HG02678 (cell line): Measurements from ENCODE around the gene SLC7A14.

Source experiments
- ATAC-seq: cut with Tn5 transposase; IDR thresholded peaks from one replicate; pipeline ENCODE4 v1.9.1; 2021; ENCODE audit warnings: mild to moderate bottlenecking, moderate library complexity; ENCODE audit not compliant: unreplicated experiment

Gene SLC7A14

DNA sequence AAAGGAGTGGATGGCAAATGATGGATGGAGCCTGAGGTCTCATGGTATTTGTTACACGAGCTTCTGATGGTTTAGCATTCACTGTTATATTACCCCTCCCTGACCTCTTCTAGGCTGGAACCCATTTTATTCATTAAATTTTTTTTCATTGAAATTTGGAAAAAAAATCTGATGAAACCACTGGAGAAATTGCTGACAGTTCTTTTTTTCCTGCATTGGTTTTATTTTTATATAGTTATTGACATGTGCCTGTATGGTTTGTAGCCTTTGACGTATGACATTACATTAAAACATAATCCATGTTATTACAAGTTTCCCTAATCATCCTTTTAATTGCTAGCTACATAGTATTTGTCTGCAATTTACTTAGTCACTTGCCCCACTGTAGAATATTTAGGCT is 85.4 kb downstream of the SLC7A14 start:
- no peak for ATAC-seq

- ATAC-seq: peak; percentile 47
Measured at GRCh38 chr3:170499562-170500156, 86.2 kb downstream of the SLC7A14 start.

GRCh38 chr3:170497207-170498095 is 88.4 kb downstream of the SLC7A14 start:
- no peak for ATAC-seq

GRCh38 chr3:170496868-170497140 is 89.1 kb downstream of the SLC7A14 start:
- no peak for ATAC-seq

GRCh38 chr3:170496026-170496867 is 89.6 kb downstream of the SLC7A14 start:
- no peak for ATAC-seq

GRCh38 chr3:170494766-170495165 is 91.1 kb downstream of the SLC7A14 start:
- no peak for ATAC-seq

DNA sequence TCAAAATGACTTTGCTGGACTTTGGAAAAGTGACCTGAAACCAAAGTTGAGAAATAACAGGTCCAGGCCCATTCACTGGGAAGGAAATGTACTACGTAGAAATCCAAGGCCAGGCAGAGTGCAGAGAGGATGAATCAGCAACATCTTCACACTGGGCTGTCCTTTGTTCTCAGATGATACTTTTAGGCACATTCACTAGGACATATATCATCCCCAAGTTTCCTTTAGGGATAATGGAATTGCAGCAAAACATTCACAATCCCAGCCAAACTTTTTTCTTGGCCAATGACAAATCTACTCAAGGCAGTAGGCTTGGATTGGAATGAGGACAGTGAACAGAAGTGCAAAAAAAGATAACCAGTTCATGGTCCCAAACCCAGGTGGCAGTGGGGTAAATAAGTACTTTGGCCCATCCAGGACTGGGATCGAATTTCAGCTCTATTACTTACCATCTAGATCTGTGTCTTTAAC is 92.1 kb downstream of the SLC7A14 start:
- no peak for ATAC-seq

- ATAC-seq: no peak
Measured at GRCh38 chr3:170491901-170492300, 94.0 kb downstream of the SLC7A14 start.

GRCh38 chr3:170490828-170491560 is 94.9 kb downstream of the SLC7A14 start:
- ATAC-seq: no peak

DNA sequence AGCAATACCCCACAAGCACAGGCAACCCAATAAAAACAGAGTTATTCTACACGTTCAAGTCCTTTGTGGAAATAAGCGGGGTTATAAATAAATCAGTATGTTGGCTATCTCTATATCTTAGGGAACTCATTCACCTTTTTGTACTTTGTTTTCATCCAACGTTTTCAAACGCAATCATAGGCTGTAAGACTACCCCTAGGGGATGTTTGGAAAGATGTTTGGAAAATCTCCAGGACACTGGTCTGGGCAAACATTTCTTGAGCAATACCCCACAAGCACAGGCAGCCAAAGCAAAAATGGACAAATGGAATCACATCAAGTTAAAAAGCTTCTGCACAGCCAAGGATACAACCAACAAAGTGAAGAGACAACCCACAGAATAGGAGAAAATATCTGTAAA is 97.1 kb downstream of the SLC7A14 start:
- no peak for ATAC-seq

GRCh38 chr3:170487031-170487430 is 98.8 kb downstream of the SLC7A14 start:
- no peak for ATAC-seq

GRCh38 chr3:170486398-170486797 is 99.5 kb downstream of the SLC7A14 start:
- no peak for ATAC-seq

DNA sequence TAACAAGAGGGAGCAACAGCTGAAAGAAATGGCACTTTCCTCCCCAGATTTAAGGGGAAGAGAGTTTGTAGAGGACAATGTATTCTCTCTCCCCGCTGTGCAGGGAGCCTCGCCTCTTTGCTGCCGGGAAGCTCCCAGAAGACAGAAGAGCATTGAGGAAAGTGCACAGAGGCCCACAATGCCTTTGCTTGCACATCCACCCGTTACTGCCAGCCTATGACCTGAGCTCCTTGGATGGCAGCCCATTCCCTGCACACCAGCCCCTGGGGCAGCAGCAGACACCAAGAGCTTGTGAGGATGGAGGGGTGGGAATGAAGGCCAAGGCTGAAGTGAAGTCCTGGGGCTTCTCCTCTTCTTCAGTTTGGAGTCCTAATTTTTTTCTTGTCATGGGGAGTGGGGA is 100.2 kb downstream of the SLC7A14 start:
- ATAC-seq: no peak

DNA sequence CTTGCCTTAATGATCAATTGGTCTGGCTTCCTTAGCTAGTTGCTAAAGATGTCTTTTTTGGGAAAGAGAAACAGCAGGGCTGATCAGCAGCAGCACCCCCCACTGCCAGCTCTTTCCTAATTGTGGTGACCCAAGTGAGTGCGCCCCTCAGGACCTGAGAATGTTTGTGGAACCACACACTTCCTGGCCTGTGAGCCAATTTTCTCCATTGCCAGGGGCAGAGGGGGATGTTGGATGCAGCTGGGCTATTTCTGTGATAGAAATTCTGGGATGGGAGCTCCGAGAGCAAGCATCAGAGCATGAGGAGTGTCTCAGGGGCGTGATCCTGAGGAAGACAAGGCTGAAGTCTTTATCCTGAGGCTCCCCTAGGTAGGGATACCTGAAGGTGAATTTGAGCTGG is 100.6 kb downstream of the SLC7A14 start:
- no peak for ATAC-seq

DNA sequence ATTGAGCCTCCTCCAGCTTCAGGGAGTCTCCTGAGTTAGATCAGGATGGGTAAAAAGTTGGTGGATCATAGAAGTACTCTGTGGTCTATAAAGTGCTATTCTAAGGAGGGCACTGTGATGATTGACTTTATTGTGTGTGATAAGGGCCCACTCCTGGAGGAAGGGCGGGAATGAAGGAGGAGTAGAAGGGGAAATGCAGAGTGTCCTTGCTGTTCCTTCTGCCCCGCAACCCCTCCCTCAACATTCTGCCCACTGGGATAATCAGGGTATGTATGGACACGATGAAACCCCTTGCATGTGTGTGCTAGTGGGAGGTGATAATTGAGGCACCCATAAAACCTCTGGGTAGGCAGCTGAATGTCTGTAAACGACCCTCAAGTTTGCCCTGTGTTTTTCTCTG is 101.0 kb downstream of the SLC7A14 start:
- no peak for ATAC-seq

DNA sequence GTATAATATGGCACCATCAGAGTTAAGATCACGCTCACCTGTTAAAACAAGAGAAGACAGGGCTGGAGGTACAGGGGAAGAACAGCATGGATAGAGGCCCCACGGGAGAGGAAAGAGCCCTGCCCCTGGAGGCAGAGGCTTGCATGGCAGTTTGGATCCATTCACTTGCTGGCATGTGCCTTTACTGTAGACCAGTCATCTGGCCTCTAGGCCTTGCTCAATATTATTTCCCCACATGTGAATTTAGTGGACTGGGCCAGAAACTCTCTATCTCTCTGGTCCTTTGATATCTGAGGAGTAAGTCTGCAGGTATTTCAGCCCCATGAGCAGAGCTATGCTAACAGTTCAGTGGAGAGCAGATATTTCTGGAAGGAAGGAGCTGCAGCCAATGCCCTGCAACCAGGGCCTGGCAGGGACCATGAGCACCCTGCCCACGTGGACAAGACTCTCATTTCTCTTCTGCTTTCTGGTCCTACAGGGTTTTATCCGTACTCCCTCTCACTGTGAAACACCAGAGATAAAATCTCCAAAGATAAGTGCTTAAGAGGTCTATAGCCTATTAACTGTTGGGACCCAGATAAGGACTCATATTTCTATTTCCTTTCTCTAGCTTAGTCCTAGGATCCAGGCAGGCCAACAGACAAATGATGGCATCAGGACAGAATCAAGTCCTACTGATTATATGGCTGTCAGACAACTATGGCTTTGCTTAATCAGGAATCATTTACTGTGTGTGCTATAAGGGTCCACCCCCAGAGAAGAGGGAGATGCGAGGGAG is 102.2 kb downstream of the SLC7A14 start:
- no peak for ATAC-seq

GRCh38 chr3:170482199-170482598 is 103.7 kb downstream of the SLC7A14 start:
- no peak for ATAC-seq

- no peak for ATAC-seq
Measured at GRCh38 chr3:170480111-170480510, 105.8 kb downstream of the SLC7A14 start.

DNA sequence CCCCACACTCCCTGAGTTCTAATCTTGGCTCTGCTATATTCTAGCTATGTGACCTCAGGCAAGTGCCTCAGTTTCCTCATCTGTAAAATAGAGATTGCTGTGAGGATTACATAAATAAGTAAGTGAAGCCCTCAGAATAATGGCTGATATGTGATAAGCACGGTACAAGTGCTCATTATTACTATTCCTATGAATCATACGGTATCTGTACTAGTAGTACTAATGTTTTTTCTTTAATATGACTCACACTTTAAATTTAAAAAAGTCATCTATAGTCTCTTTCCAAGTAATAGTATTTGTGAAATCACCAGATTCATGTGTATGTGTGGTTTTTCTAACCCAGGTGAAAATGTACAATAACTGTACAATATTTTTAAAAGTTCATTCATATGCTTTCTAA is 108.5 kb downstream of the SLC7A14 start:
- ATAC-seq: no peak

DNA sequence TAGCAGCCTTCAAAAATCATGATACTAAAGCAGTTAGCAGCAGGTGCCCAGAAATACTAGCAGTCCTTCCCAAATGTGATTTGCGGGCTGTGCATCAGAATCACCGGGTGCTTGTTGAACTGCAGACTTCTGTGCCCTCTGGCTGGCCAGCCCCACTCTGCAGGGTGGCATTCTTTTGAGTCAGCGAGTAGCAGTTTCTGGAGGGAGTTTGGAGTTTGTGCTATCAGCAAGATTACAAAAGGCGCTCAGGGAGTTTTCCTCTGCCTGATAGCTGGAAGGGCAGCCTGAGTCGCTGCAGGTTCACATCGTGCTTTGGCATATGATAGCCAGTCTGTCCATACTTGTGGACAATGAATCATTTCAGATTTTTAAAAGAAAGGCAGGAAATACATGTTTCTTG is 109.6 kb downstream of the SLC7A14 start:
- no peak for ATAC-seq
